GM19395 (cell line): Measurements from ENCODE around the gene CD248.
"Not testable (repeated sequence)": the region's sequence is repeated elsewhere in the genome, so short reads cannot be mapped to it uniquely, and the experiment has no call there.

Experiments used
- ATAC-seq: cut with Tn5 transposase; IDR thresholded peaks from one replicate; pipeline ENCODE4 v1.9.1; 2021; ENCODE audit warnings: mild to moderate bottlenecking, moderate library complexity; ENCODE audit not compliant: unreplicated experiment

The CD248 gene

GRCh38 chr11:66329165-66329673 lies 12.4 kb upstream of the CD248 start:
- no peak for ATAC-seq

- ATAC-seq, result no peak
Observed at GRCh38 chr11:66328302-66329144, 11.7 kb upstream of the CD248 start.

- ATAC-seq, result no peak
Observed at GRCh38 chr11:66328031-66328301, 11.1 kb upstream of the CD248 start.

GRCh38 chr11:66327171-66328030 lies 10.6 kb upstream of the CD248 start:
- no peak for ATAC-seq

- ATAC-seq, result no peak
Observed at GRCh38 chr11:66326261-66327111, 9.6 kb upstream of the CD248 start.

GRCh38 chr11:66325263-66325671 lies 8.4 kb upstream of the CD248 start:
- no peak for ATAC-seq

- ATAC-seq, result no peak
Observed at GRCh38 chr11:66324664-66325063, 7.8 kb upstream of the CD248 start.

- ATAC-seq, result no peak
Observed at GRCh38 chr11:66323684-66324083, 6.8 kb upstream of the CD248 start.

GRCh38 chr11:66322732-66323427 lies 6.0 kb upstream of the CD248 start:
- ATAC-seq, result no peak

- no peak for ATAC-seq
Observed at GRCh38 chr11:66321606-66322005, 4.8 kb upstream of the CD248 start.

- ATAC-seq, result not testable (repeated sequence)
Observed at GRCh38 chr11:66320748-66321147, 3.9 kb upstream of the CD248 start.

GRCh38 chr11:66320289-66320688 lies 3.4 kb upstream of the CD248 start:
- ATAC-seq, result not testable (repeated sequence)

- no peak for ATAC-seq
Observed at GRCh38 chr11:66318600-66318970, 1.7 kb upstream of the CD248 start.

GRCh38 chr11:66317723-66318599 lies 1.1 kb upstream of the CD248 start:
- no peak for ATAC-seq

GRCh38 chr11:66317322-66317722 lies 478 bp upstream of the CD248 start:
- ATAC-seq, result no peak

GRCh38 chr11:66315921-66316811 lies 678 bp downstream of the CD248 start:
- no peak for ATAC-seq

- ATAC-seq, result no peak
Observed at GRCh38 chr11:66315498-66315885, 1.4 kb downstream of the CD248 start.
